ENCODE measurements around the gene ZNF771. TPM values are rescaled to one million over a fixed set of nuclear protein-coding genes. Genes with fewer than 3 reads are reported as not detected.

ZNF771 gene
- total and polyA plus RNA-seq, 8 donors: 1.2 to 28.7 (median 6.6) TPM

- 54 to 63% (median 59%) methylated on average over 27 to 31 of the region's 31 CpGs for WGBS, 5 donors
- TF ChIP-seq POLR2AphosphoS5 (IDR thresholded peaks at IDR 0.05): no peak
- no peak for DNase-seq
These were observed 11.2 kb downstream of the ZNF771 start for GRCh38 chr16:30418350-30419181.

GRCh38 chr16:30421010-30421409 lies 13.6 kb downstream of the ZNF771 start:
- Histone ChIP-seq H3K9me3 (no peaks in the 10 kb centered on the region), H3K27ac (no peak overlapping the region), H3K27me3 (no peaks in the 10 kb centered on the region), H3K4me1 (peaks cover 7 to 21% (median 16%) of the 10 kb centered on the region in 4 donors), H3K4me3 (no peak overlapping the region), H3K36me3 (peaks cover 23 to 60% (median 56%) of the 10 kb centered on the region in 4 donors)
- 72 to 77% (median 76%) methylated on average over 5 of the region's 5 CpGs for WGBS, 5 donors
- DNase-seq: no peak
- TF ChIP-seq POLR2AphosphoS5 (IDR thresholded peaks at IDR 0.05) (no peak), EP300 (IDR thresholded peaks at IDR 0.05) (no peak), POLR2A (IDR thresholded peaks at IDR 0.05) (no peak), CTCF (IDR thresholded peaks at IDR 0.05) (no peak)
- intact Hi-C loops (cut with DNase I; ENCODE audit: low total_unique reads): no loop called here

More at GRCh38 chr16:30418350-30419181, 11.2 kb downstream of the ZNF771 start:
- no peaks in the 10 kb centered on the region for H3K27me3 ChIP-seq
- peak overlapping the region; percentile 84 to 96 (median 94) for H3K27ac ChIP-seq
- H3K36me3 ChIP-seq: peaks cover 9 to 47% (median 36%) of the 10 kb centered on the region in 4 donors
- peaks cover 7 to 16% (median 16%) of the 10 kb centered on the region in 4 donors for H3K4me1 ChIP-seq
- peak overlapping the region; percentile 62 to 65 (median 64) for H3K4me3 ChIP-seq
- H3K9me3 ChIP-seq: no peaks in the 10 kb centered on the region
- intact Hi-C loops (cut with DNase I; ENCODE audit: low total_unique reads): loop anchor here (10.0 kb wide), 1 partner anchor 54 kb away; no protein-coding TSS in a partner anchor

- no peaks in the 10 kb centered on the region for H3K9me3 ChIP-seq
- no peaks in the 10 kb centered on the region for H3K27me3 ChIP-seq
- peak overlapping the region in 1 of 5 donors; percentile 85 for H3K27ac ChIP-seq
- H3K4me3 ChIP-seq: no peak overlapping the region
- no peak for TF ChIP-seq CTCF (IDR thresholded peaks at IDR 0.05)
- no peak for TF ChIP-seq EP300 (IDR thresholded peaks at IDR 0.05)
- TF ChIP-seq POLR2A (IDR thresholded peaks at IDR 0.05): no peak
- no peak for TF ChIP-seq POLR2AphosphoS5 (IDR thresholded peaks at IDR 0.05)
- peaks cover 9 to 25% (median 25%) of the 10 kb centered on the region in 4 donors for H3K4me1 ChIP-seq
- DNase-seq: no peak
- 87 to 92% (median 91%) methylated on average over 4 of the region's 4 CpGs for WGBS, 5 donors
- intact Hi-C loops (cut with DNase I; ENCODE audit: low total_unique reads): no loop called here
- peaks cover 18 to 42% (median 41%) of the 10 kb centered on the region in 4 donors for H3K36me3 ChIP-seq
These were observed 20.6 kb downstream of the ZNF771 start for GRCh38 chr16:30428055-30428454.

- H3K4me1 ChIP-seq: peaks cover 9 to 25% (median 25%) of the 10 kb centered on the region in 4 donors
- no peaks in the 10 kb centered on the region for H3K9me3 ChIP-seq
- peak overlapping the region; percentile 83 to 90 (median 85) for H3K27ac ChIP-seq
- intact Hi-C loops (cut with DNase I; ENCODE audit: low total_unique reads): no loop called here
- H3K36me3 ChIP-seq: peaks cover 5 to 29% (median 28%) of the 10 kb centered on the region in 4 donors
- 0 to 5% (median 0%) methylated on average over 11 of the region's 11 CpGs for WGBS, 5 donors
- H3K4me3 ChIP-seq: peak overlapping the region; percentile 69 to 82 (median 74)
- no peak for DNase-seq
- no peaks in the 10 kb centered on the region for H3K27me3 ChIP-seq
- TF ChIP-seq EP300 (IDR thresholded peaks at IDR 0.05) (no peak), POLR2A (IDR thresholded peaks at IDR 0.05) (no peak), CTCF (IDR thresholded peaks at IDR 0.05) (no peak), POLR2AphosphoS5 (IDR thresholded peaks at IDR 0.05) (no peak)
These were observed 21.9 kb downstream of the ZNF771 start for GRCh38 chr16:30429418-30429677.
